Gastrocnemius medialis (tissue), 4 donors: Measurements from ENCODE around the gene PLCB1. TPM values are rescaled to one million over a fixed set of nuclear protein-coding genes. Genes with fewer than 3 reads are reported as not detected.

Experiments
- ATAC-seq, 2 donors: fragments of 150-250 bp; one replicate each; pipeline ENCODE4 v1.9.1; 2016
- DNase-seq, 2 donors: peaks; one replicate each; pipeline ENCODE4 v3.0.0-alpha.2; 2019
- H3K27ac ChIP-seq, 4 donors: fragments of 200-600 bp; sonication (generic); 1 replicate in 1 of 4; 2 replicates in 3 of 4; pipeline ENCODE4 v1.5.1; 2016 to 2018; ENCODE audit warnings: mild to moderate bottlenecking in 2 of 4, moderate library complexity in 1 of 4
- H3K27me3 ChIP-seq, 3 donors: fragments of 200-600 bp; sonication (generic) in 2 of 3; 1 replicate in 1 of 3; 2 replicates in 2 of 3; pipeline versions ENCODE4 v1.5.1 to v1.6.0; 2016 to 2019; ENCODE audit warnings: mild to moderate bottlenecking in 1 of 3, moderate library complexity in 1 of 3
- H3K36me3 ChIP-seq, 2 donors: fragments of 200-600 bp; sonication (generic) in 1 of 2; one replicate each; pipeline ENCODE4 v1.5.1; 2017 to 2018
- H3K4me1 ChIP-seq, 2 donors: fragments of 200-600 bp; sonication (generic) in 1 of 2; one replicate each; pipeline ENCODE4 v1.5.1; 2016 to 2017; ENCODE audit warnings: mild to moderate bottlenecking in 2 of 2
- H3K4me3 ChIP-seq, 4 donors: fragments of 200-600 bp; sonication (generic) in 3 of 4; 1 replicate in 1 of 4; 2 replicates in 3 of 4; pipeline ENCODE4 v1.5.1; 2016 to 2019; ENCODE audit warnings: mild to moderate bottlenecking in 2 of 4
- H3K9me3 ChIP-seq, 3 donors: fragments of 200-600 bp; sonication (generic) in 2 of 3; 1 replicate in 1 of 3; 2 replicates in 2 of 3; pipeline ENCODE4 v1.5.1; 2016 to 2019
- POLR2A ChIP-seq, 2 donors: fragments of 450-650 bp; IDR thresholded peaks; one replicate each; pipeline ENCODE4 v1.6.1; 2017; ENCODE audit warnings: antibody characterized with exemption in 2 of 2, mild to moderate bottlenecking in 2 of 2, moderate library complexity in 2 of 2
- in situ Hi-C, 4 donors: fragments of 200-750 bp; cut with MboI; loops; one replicate each; pipeline versions ENCODE4 v1.15.0 to v1.8.0; 2017; ENCODE audit warnings: low sequenced_read_pairs in 4 of 4
- intact Hi-C: fragments of 100-400 bp; cut with DNase I; formaldehyde crosslinking; loops from one replicate; pipeline ENCODE4 v1.15.1; 2023; ENCODE audit warnings: low total_unique reads
- total RNA-seq, 4 donors: library from RNA; depleted of rRNA; stranded (reverse); fragments of >200 nt; gene quantifications; one replicate each; pipeline versions ENCODE4 v1.1.0 to v1.2.3, GENCODE V29; 2016
- TF ChIP-seq, protein P1 (sequence below), 5 experiments: fragments of 450-650 bp in 3 of 5; fragments of 200-600 bp in 2 of 5; sonication (generic) in 2 of 5; IDR thresholded peaks in 4 of 5; conservative IDR thresholded peaks in 1 of 5; 1 replicate in 4 of 5; 2 replicates in 1 of 5; pipeline ENCODE4 v1.5.1; 2016 to 2019; ENCODE audit warnings: antibody characterized with exemption in 5 of 5, mild to moderate bottlenecking in 3 of 5, moderate library complexity in 3 of 5

Gene PLCB1
- total RNA-seq, 4 donors from 2014 or later = 4.1 to 10.0 (median 7.6) TPM

DNA sequence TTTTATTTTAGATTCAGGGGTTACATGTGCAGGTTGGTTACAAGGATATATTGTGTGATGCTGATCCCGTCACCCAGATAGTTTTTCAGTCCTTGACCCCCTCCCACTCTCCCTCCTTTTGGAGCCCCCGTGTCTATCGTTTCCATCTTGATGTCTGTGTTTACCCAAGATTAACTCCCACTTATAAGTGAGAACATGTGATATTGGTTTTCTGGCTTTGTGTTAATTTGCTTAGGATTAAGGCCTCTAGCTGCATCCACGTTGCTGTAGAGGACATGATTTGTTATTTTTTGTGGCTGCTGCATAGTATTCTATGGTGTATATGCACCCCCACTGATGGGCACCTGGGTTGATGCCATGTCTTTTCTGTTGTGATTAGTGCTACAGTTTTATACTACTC lies 178.6 kb downstream of the PLCB1 start:
- intact Hi-C loops = no loop called here
- Histone ChIP-seq H3K4me3 (no peak overlapping the region), H3K27ac (no peak overlapping the region), H3K36me3 (no peaks in the 10 kb centered on the region), H3K9me3 (no peaks in the 10 kb centered on the region), H3K27me3 (no peaks in the 10 kb centered on the region), H3K4me1 (peaks cover 3 to 6% of the 10 kb centered on the region in 2 donors)
- in situ Hi-C loops = no loop called here
- ATAC-seq = no peak
- no peak for TF ChIP-seq POLR2A (IDR thresholded peaks at IDR 0.05)
- TF ChIP-seq, protein P1, sequence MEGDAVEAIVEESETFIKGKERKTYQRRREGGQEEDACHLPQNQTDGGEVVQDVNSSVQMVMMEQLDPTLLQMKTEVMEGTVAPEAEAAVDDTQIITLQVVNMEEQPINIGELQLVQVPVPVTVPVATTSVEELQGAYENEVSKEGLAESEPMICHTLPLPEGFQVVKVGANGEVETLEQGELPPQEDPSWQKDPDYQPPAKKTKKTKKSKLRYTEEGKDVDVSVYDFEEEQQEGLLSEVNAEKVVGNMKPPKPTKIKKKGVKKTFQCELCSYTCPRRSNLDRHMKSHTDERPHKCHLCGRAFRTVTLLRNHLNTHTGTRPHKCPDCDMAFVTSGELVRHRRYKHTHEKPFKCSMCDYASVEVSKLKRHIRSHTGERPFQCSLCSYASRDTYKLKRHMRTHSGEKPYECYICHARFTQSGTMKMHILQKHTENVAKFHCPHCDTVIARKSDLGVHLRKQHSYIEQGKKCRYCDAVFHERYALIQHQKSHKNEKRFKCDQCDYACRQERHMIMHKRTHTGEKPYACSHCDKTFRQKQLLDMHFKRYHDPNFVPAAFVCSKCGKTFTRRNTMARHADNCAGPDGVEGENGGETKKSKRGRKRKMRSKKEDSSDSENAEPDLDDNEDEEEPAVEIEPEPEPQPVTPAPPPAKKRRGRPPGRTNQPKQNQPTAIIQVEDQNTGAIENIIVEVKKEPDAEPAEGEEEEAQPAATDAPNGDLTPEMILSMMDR (IDR thresholded peaks at IDR 0.05 in 4 of 5, conservative IDR thresholded peaks at IDR 0.05 in 1 of 5) = no peak
- no peak for DNase-seq

DNA sequence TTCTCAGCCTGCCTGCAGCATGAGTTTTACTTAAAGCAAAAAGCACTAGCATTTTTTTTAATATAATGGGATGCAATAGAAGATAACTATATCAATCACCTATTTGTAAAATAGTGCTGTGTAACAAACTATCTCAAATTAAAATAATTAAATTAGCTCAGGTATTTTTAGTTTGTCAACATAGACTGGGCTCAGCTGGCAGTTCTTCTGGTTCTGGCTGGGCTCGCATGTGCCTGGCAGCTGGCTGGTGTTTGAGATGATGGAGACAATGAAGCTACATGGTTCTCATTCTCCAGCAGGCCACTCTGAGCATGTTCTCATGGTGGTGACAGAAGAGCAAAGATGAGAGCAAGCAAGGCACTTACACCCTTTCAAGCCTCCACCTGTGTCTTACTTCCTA lies 181.0 kb downstream of the PLCB1 start:
- Histone ChIP-seq H3K27me3 (no peaks in the 10 kb centered on the region), H3K36me3 (no peaks in the 10 kb centered on the region), H3K4me3 (no peak overlapping the region), H3K27ac (no peak overlapping the region), H3K4me1 (peaks cover 3 to 6% of the 10 kb centered on the region in 2 donors), H3K9me3 (no peaks in the 10 kb centered on the region)
- no peak for ATAC-seq
- intact Hi-C loops = no loop called here
- in situ Hi-C loops = no loop called here
- TF ChIP-seq, protein P1 (IDR thresholded peaks at IDR 0.05 in 4 of 5, conservative IDR thresholded peaks at IDR 0.05 in 1 of 5) = no peak
- no peak for TF ChIP-seq POLR2A (IDR thresholded peaks at IDR 0.05)
- no peak for DNase-seq

DNA sequence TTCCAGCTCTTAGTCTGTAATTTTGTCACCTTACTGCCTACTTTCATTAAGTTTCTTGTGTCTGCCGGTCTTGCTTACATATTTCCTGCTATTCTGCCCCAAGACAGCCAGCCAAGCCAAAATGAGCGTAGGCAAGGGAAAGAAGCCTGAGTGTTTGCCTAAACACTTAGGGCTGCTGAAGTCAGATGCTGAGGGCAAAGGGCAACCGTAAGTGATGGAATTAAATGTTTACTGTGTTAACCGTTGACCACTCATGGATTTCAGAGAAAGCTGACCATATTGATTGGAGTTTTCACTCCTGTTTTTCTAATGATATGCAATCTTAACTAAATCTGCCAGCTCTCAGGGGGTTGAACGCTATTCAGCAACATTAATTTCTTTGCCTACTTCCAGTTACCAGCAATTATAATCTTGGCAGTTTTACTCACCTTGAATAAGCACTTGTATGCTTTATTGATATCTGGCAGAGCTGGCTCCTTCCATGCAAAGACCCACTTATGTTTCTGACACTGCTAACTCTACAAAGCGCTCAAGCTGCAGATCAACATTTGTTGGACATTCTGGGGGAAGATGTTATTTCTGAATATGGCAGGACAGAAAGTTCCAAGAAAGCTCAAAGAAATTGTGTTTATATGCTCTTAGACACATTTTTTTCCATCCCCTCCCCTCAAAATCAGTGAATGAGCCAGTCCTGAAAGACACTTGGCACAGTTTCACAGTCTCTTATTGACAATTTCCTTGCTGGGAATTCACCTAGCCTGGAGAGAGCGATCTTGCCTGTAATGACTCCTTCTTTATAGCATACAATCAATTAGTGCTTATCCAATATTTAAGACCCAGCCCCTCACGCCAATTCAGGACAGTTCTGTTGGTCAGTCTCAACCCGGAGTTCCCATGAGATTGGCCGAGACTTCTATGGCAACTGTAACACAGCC lies 183.8 kb downstream of the PLCB1 start:
- Histone ChIP-seq H3K27me3 (no peaks in the 10 kb centered on the region), H3K4me1 (peaks cover 0 to 5% of the 10 kb centered on the region in 2 donors), H3K27ac (no peak overlapping the region), H3K9me3 (no peaks in the 10 kb centered on the region), H3K36me3 (no peaks in the 10 kb centered on the region), H3K4me3 (no peak overlapping the region)
- in situ Hi-C loops (no loop called here), intact Hi-C loops (no loop called here)
- ATAC-seq (no peak), DNase-seq (no peak)
- no peak for TF ChIP-seq POLR2A (IDR thresholded peaks at IDR 0.05)
- TF ChIP-seq, protein P1 (IDR thresholded peaks at IDR 0.05 in 4 of 5, conservative IDR thresholded peaks at IDR 0.05 in 1 of 5) = no peak

DNA sequence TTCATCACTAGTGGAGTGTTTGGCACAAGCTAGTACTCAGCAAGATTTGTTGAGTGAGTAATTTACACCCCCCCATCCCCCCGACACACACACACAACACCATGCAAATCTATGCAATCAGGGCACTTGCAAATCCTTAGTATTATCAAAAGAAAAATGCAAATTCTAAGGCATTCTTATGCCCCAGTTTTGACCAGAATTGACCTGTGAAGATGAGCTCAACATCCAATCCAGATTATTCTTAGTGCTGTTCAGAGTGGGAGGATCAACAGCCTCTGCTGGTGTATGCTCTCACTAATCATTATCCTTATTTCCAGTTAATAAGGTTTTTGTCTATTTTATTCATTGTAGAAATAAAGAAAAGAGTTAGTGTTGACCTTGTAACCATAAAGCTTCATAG lies 185.4 kb downstream of the PLCB1 start:
- no peak for ATAC-seq

More for the DNA sequence above, 185.4 kb downstream of the PLCB1 start:
- Histone ChIP-seq H3K27me3 (no peaks in the 10 kb centered on the region), H3K9me3 (no peaks in the 10 kb centered on the region), H3K36me3 (no peaks in the 10 kb centered on the region), H3K27ac (no peak overlapping the region), H3K4me1 (peaks cover 0 to 5% of the 10 kb centered on the region in 2 donors), H3K4me3 (no peak overlapping the region)
- intact Hi-C loops (no loop called here), in situ Hi-C loops (no loop called here)
- no peak for DNase-seq
- no peak for TF ChIP-seq POLR2A (IDR thresholded peaks at IDR 0.05)
- TF ChIP-seq, protein P1 (IDR thresholded peaks at IDR 0.05 in 4 of 5, conservative IDR thresholded peaks at IDR 0.05 in 1 of 5) = no peak
